PC-3 (cell line): ENCODE measurements around the gene TMEM178B. TPM values are rescaled to one million over a fixed set of nuclear protein-coding genes. Genes with fewer than 3 reads are reported as not detected.

Experiments
- ATAC-seq: fragments of 200-7000 bp; cut with Tn5 transposase; 2 replicates; pipeline ENCODE4 v1.9.1; 2020; ENCODE audit warnings: mild to moderate bottlenecking, moderate library complexity
- BruUV-seq: library from RNA; stranded (reverse); fragments of 400-500 nt; replicated peaks from 2 replicates; lab custom pipeline; 2021; lab: Mats Ljungman, UMichigan
- CTCF ChIA-PET: fragments of 300-600 bp; sonication (Branson Sonifier 250); formaldehyde crosslinking; loops from one replicate; lab custom pipeline; 2022; ENCODE audit warnings: antibody characterized with exemption; lab: Charles Lee
- POLR2A ChIA-PET: fragments of 300-600 bp; sonication (Branson Sonifier 250); formaldehyde crosslinking; loops from one replicate; lab custom pipeline; 2022; ENCODE audit warnings: antibody characterized with exemption; ENCODE audit not compliant: unreplicated experiment; lab: Charles Lee
- DNase-seq: peaks from one replicate; pipeline ENCODE4 v3.0.0-alpha.2; 2015
- H2AFZ ChIP-seq: fragments of 300-600 bp; sonication (generic); 2 replicates; pipeline ENCODE4 v1.6.0; 2016; ENCODE audit warnings: antibody characterized with exemption, low read length
- H3F3A ChIP-seq: fragments of 300-600 bp; sonication (generic); one replicate; pipeline ENCODE4 v1.6.0; 2017; ENCODE audit warnings: antibody characterized with exemption, low read length, control low read depth, mild to moderate bottlenecking; ENCODE audit not compliant: unreplicated experiment
- H3K27ac ChIP-seq: fragments of 300-600 bp; sonication (generic); 2 replicates; pipeline ENCODE4 v1.5.1; 2016; ENCODE audit warnings: mild to moderate bottlenecking, low read length
- H3K27me3 ChIP-seq: fragments of 300-600 bp; sonication (generic); 2 replicates; pipeline ENCODE4 v1.6.1; 2016; ENCODE audit warnings: low read length, mixed read lengths
- H3K36me3 ChIP-seq: fragments of 300-600 bp; sonication (generic); 2 replicates; pipeline ENCODE4 v1.6.1; 2016; ENCODE audit warnings: low read depth, mixed run types, low read length, mixed read lengths
- H3K4me1 ChIP-seq: fragments of 300-600 bp; sonication (generic); 2 replicates; pipeline ENCODE4 v1.5.1; 2016; ENCODE audit warnings: low read length; ENCODE audit not compliant: insufficient read depth
- H3K4me2 ChIP-seq: fragments of 300-600 bp; sonication (generic); 2 replicates; pipeline ENCODE4 v1.6.0; 2016; ENCODE audit warnings: low read length
- H3K4me3 ChIP-seq: fragments of 300-600 bp; sonication (generic); 2 replicates; pipeline ENCODE4 v1.5.1; 2016; ENCODE audit warnings: mild to moderate bottlenecking, low read length, mixed read lengths
- H3K79me2 ChIP-seq: fragments of 300-600 bp; sonication (generic); 2 replicates; pipeline ENCODE4 v1.6.1; 2017; ENCODE audit warnings: low read length, mixed read lengths
- H3K9ac ChIP-seq: fragments of 300-600 bp; sonication (generic); 2 replicates; pipeline ENCODE4 v1.6.0; 2016; ENCODE audit warnings: mild to moderate bottlenecking, low read length
- H3K9me2 ChIP-seq: fragments of 300-600 bp; sonication (generic); replicated peaks from 2 replicates; pipeline ENCODE4 v1.6.1; 2016; ENCODE audit warnings: mixed run types, low read length, mixed read lengths
- H3K9me3 ChIP-seq: fragments of 300-600 bp; sonication (generic); 2 replicates; pipeline ENCODE4 v1.6.1; 2016; ENCODE audit warnings: low read length, mixed read lengths
- H4K20me1 ChIP-seq: fragments of 300-600 bp; sonication (generic); 2 replicates; pipeline ENCODE4 v1.6.1; 2016; ENCODE audit warnings: low read length, mixed read lengths
- CTCF ChIP-seq: fragments of 300-600 bp; sonication (generic); conservative IDR thresholded peaks from 2 replicates; pipeline ENCODE4 v1.5.1; 2017; ENCODE audit warnings: antibody characterized with exemption, low read depth, mild to moderate bottlenecking, low read length
- EZH2 ChIP-seq: fragments of 300-600 bp; sonication (generic); IDR thresholded peaks from one replicate; pipeline ENCODE4 v1.6.1; 2017; ENCODE audit warnings: antibody characterized with exemption, mild to moderate bottlenecking, low read length; ENCODE audit not compliant: unreplicated experiment
- EZH2phosphoT487 ChIP-seq: fragments of 300-600 bp; sonication (generic); IDR thresholded peaks from 2 replicates; pipeline ENCODE4 v1.6.1; 2018; ENCODE audit warnings: mild to moderate bottlenecking, antibody characterized with exemption, low read length, borderline replicate concordance
- intact Hi-C: fragments of 100-400 bp; cut with micrococcal nuclease; formaldehyde crosslinking; loops from 2 replicates; pipeline ENCODE4 v1.9.0; 2023
- total RNA-seq: library from RNA; depleted of rRNA; stranded (reverse); fragments of >200 nt; gene quantifications from 2 replicates; pipeline ENCODE4 v1.2.3, GENCODE V29; 2014

TMEM178B gene
- total RNA-seq, 1 experiment from 2014 or later = 0.29 TPM

GRCh38 chr7:141452911-141453310 is 379.0 kb downstream of the TMEM178B start:
- peaks cover 16% of the 10 kb centered on the region; the same call in 1 of the 2 replicates for H3K27me3 ChIP-seq
- no peak overlapping the region for H3K27ac ChIP-seq
- H2AFZ ChIP-seq = no peak overlapping the region
- TF ChIP-seq EZH2 = no peak
- no peak for TF ChIP-seq EZH2phosphoT487
- TF ChIP-seq CTCF = no peak
- ATAC-seq (no peak), DNase-seq (no peak)
- H3K4me2 ChIP-seq = no peak overlapping the region
- no peaks in the 10 kb centered on the region for H3K36me3 ChIP-seq
- ChIA-PET POLR2A (no interaction called here), CTCF (no interaction called here)
- H3K9me2 ChIP-seq = no peaks in the 10 kb centered on the region
- no peaks in the 10 kb centered on the region for H3F3A ChIP-seq
- no peaks in the 10 kb centered on the region for H3K4me1 ChIP-seq
- H3K9ac ChIP-seq = no peak overlapping the region
- no peaks in the 10 kb centered on the region for H4K20me1 ChIP-seq
- no peaks in the 10 kb centered on the region for H3K79me2 ChIP-seq
- H3K4me3 ChIP-seq = no peak overlapping the region
- H3K9me3 ChIP-seq = no peaks in the 10 kb centered on the region
- intact Hi-C loops = no loop called here
- no TSS peak for BruUV-seq

- H3K9ac ChIP-seq = no peak overlapping the region
- TF ChIP-seq CTCF (no peak), EZH2phosphoT487 (no peak), EZH2 (no peak)
- H3K79me2 ChIP-seq = no peaks in the 10 kb centered on the region
- no peaks in the 10 kb centered on the region for H3K36me3 ChIP-seq
- no peaks in the 10 kb centered on the region for H4K20me1 ChIP-seq
- H3K4me2 ChIP-seq = no peak overlapping the region
- intact Hi-C loops = no loop called here
- no TSS peak for BruUV-seq
- H3K4me1 ChIP-seq = no peaks in the 10 kb centered on the region
- no peak for DNase-seq
- ATAC-seq = no peak
- no peak overlapping the region for H3K27ac ChIP-seq
- POLR2A ChIA-PET = no interaction called here
- CTCF ChIA-PET = no interaction called here
- H3K9me2 ChIP-seq = no peaks in the 10 kb centered on the region
- no peaks in the 10 kb centered on the region for H3K9me3 ChIP-seq
- H2AFZ ChIP-seq = no peak overlapping the region
- peaks cover 8% of the 10 kb centered on the region; the same call in 1 of the 2 replicates for H3K27me3 ChIP-seq
- no peak overlapping the region for H3K4me3 ChIP-seq
- H3F3A ChIP-seq = no peaks in the 10 kb centered on the region
Measured at GRCh38 chr7:141454338-141454737, 380.5 kb downstream of the TMEM178B start.

GRCh38 chr7:141455723-141456122 is 381.9 kb downstream of the TMEM178B start:
- H3K4me3 ChIP-seq = no peak overlapping the region
- H3K27ac ChIP-seq = no peak overlapping the region
- no peaks in the 10 kb centered on the region for H3K4me1 ChIP-seq
- no TSS peak for BruUV-seq
- no peaks in the 10 kb centered on the region for H3F3A ChIP-seq
- POLR2A ChIA-PET = no interaction called here
- H3K9me3 ChIP-seq = no peaks in the 10 kb centered on the region
- H3K9ac ChIP-seq = no peak overlapping the region
- no peak overlapping the region for H3K4me2 ChIP-seq
- ATAC-seq (no peak), DNase-seq (no peak)
- H3K9me2 ChIP-seq = no peaks in the 10 kb centered on the region
- intact Hi-C loops = no loop called here
- no peaks in the 10 kb centered on the region for H4K20me1 ChIP-seq
- no peaks in the 10 kb centered on the region for H3K36me3 ChIP-seq
- TF ChIP-seq EZH2phosphoT487 = no peak
- no peak for TF ChIP-seq EZH2
- no peak for TF ChIP-seq CTCF
- CTCF ChIA-PET = no interaction called here
- H2AFZ ChIP-seq = no peak overlapping the region
- H3K79me2 ChIP-seq = no peaks in the 10 kb centered on the region
- H3K27me3 ChIP-seq = peaks cover 22% of the 10 kb centered on the region
